SK-N-MC (cell line): ENCODE data around the gene ZBTB4.

Source experiments
- EZH2 ChIP-seq: fragments of 200-600 bp; sonication (generic); IDR thresholded peaks from one replicate; pipeline ENCODE4 v1.6.1; 2017; ENCODE audit warnings: antibody characterized with exemption
- POLR2AphosphoS5 ChIP-seq: IDR thresholded peaks from 2 replicates; pipeline ENCODE4 v1.6.1; 2012; ENCODE audit warnings: mild to moderate bottlenecking, low read depth, low read length, borderline replicate concordance

DNA sequence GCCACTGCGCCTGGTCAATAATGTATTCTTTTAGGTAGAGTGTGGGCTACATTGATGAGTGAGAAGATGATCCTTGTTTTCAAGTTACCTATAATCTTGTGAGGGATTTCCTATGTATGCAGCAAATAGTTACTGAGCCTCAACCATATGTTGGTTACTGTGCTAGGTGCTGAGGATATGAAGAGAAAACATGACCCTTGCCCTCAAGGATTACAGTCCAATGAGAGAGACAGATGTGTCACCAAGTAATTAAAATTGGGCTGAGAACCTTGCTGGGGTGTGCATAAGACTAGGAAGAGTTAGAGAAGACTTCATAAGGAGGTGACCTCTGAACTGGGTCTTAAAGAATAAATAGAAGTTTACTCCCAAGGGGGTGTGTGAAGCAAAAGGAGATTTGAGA is 12.2 kb upstream of the ZBTB4 start:
- TF ChIP-seq EZH2 (no peak), POLR2AphosphoS5 (no peak)
